G401.6 (cell line): Measurements from ENCODE around the gene SALL4.
"Not testable (repeated sequence)": the region's sequence is repeated elsewhere in the genome, so short reads cannot be mapped to it uniquely, and the experiment has no call there.

ENCODE experiments used
- FAIRE-seq: peaks from 2 replicates; lab custom pipeline; 2012; peaks lifted over from hg19 to GRCh38; lab: Jason Lieb, UNC

The SALL4 gene

DNA sequence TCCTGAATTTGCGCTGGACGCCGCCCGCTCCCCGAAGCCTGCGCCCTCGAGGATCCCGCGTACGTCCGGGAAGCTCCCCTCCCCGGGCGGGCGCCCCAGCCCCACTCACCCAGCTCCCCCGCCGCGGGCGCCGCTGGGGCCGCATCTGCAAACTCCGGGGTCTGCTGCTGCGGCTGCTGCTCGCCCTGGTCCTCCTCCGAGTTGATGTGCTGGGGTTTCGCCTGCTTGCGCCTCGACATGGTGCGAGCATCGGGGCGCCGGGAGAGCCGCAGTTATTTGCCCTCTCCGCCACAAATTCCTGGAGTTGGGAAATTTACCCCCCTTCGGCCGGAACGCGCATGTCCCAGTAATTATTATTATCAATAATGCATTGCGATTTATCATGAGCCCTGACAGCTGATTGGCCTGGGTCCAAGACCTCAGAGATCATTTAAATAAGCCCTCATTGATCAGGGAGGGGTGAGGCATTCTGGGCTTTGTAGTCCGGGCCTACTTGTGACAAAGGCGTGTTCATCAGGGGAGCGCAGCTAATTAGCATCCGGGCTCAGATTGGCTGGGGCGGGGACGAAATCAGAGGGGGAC is at the start of gene SALL4:
Gene SALL4 (minus strand): TSS at position 352 of the 582 bp plus-strand sequence. CDS start 113 bp downstream, at position 239.
- peak; percentile 100 for FAIRE-seq

DNA sequence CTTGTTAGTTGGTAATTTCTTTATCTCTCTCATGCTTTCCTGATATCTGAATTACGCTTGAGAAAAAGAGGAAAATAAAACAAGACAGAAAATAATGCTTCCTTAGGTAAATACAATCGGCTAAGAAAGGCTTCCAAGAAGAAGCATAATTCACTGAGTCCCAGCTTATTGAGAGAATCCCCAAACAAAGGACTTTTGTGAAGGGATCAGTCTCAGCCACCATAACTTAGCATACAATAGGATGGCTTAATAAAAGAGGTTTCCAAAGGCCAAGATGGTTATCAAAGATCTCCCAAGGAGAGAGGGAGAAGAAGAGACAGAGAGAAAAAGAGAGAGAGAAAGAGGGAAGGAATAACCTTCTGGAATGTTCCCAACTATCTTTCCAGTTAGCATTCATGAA is 46.0 kb upstream of the SALL4 start:
- FAIRE-seq = no peak

DNA sequence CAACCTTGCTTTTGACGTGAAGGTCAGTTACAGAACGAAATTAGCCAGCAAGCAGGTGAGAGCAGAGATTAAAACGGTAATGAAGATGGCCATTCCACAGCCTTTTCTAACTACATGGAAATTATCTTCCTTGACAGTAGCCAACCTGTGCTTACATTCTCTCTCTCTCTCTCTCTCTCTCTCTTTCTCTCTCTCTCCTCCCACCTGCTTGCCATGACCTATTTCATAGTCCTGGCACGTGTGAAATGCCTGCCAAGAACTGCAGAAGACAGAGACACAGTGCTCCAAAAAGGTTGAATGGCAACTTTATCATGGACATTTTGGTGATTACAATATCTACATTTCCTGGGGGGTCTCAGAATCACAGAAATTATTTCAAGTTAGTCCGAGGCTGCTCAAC is 38.5 kb upstream of the SALL4 start:
- no peak for FAIRE-seq

DNA sequence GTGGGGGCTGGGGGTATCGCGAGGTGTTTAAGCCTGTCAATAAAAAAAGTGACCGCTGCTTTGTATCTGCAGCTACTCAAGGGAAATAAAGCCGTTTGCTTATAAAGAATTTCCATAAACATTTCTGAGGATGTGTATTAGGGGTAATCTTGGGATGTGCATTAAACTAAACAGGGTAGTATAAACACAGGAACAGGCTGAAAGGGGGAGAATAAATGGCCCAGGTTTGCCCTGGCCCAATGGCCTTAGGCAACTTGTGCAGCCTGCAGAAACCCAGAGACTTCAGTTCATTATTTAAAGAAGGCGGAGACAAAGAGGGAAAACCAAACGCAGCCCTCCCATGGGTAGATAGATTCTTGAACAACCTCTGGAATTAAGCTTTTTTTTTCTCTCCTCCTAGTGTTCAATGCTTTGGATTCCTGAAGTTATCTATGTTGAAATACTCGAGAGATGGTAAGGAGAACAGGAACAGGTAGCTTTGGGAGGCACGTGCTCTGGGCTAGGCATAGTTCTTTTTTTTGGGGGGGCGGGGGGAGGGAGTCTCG is 35.6 kb upstream of the SALL4 start:
- no peak for FAIRE-seq

DNA sequence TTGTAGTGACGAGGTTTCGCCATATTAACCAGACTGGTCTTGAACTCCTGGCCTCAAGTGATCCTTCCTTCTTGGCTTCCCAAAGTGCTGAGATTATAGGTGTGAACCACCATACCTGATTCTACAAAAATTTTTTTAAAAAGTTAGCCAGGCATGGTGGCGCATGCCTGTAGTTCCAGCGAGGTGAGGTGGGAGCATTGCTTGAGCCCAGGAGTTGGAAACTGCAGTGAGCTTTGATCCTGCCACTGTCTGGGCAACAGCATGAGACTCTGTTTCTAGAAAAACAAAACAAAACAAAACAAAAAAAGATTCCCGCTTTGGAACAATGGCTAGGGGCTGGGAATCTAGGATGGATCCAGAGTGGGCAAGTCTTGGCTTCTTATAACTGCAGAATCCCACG is 35.1 kb upstream of the SALL4 start:
- FAIRE-seq = no peak

DNA sequence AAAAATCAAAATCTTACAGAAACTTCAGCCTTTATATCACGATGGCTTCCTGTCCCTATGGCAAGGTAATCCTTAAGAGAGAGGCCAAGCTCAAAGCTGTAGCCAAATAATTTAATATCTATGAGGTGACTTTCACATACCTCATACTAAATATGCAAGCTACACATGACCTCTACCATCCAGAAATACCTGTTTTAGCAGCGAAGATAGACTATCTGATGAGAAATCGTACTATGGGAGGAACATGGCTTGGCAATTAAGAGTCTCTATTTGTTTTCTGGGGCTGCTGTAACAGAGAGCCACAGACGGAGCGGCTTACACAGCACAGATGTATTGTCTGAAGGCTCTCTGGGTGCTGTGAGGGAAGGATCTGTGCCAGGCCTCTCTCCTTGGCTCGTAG is 31.0 kb upstream of the SALL4 start:
- no peak for FAIRE-seq

DNA sequence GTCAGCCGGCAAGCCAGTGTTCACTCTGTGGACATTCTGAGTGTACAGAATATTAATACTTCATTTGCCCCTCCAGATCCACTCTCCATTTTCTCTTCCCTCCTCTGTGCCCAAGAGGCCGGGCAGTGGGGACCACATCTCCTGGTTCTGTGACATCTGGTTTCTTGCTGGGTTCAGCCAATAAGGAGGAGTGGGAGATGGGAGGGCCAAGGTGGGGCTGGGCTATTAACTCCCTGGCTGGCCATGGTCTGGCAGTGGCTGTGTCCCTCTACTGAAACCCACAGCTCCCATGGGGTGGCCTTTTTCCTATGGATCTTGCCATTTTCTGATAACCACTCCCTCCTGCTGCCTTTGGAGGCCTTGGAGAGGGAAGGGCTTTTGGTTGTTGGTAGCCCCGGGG is 30.0 kb upstream of the SALL4 start:
- FAIRE-seq = no peak

DNA sequence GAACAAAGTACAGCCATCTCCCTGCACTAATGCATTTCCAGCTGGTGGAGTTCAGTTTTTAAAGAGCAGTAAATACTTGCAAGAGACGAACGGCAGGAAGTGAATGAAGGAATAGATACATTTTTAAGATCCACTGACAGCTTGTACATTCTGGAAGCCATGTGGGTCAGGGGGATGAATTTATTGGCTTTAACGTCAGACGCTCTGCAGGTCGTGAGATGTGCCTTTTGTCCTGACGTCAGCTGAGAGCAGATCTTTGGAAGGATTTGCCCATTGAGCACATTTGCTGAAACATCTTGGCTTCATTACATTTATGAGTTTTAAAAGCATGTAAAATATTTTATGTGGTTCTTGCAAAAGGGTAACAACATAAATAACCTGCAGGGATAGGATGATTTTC is 29.5 kb upstream of the SALL4 start:
- no peak for FAIRE-seq

DNA sequence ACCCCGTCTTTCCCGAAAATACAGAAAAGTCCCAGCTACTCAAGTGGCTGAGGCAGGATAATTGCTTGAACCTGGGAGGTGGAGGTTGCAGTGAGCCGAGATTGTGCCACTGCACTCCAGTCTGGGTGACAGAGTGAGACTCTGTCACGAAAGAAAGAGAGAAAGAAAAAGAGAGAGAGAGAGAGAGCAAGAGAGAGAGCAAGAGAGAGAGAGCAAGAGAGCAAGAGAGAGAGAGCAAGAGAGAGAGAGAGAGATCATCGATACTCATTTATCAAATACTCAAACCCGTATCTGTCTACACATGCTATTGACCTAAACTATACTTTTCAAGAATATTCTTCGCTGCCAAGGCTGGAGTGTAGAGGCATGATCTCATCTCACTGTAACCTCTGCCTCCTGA is 28.2 kb upstream of the SALL4 start:
- FAIRE-seq = no peak

DNA sequence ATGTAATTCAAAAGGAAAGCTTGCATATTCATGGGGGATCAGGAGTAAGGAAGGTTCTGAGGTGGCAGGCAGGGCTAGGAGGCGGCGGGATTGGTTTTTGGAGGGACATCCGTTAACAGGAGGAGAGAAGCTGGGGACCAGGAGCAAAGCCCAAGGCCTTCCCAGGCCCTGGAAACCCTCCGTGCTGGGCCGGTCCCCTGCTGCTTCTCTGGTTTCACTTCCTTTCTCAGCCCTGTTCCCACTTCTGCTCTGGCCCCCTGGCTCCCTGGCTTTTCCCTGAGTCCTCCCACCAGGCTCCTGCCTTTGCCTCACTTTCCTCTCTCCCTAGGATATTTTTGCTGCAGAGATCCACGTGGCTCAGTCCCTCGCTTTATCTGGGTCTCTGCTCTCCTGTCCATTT is 26.4 kb upstream of the SALL4 start:
- no peak for FAIRE-seq

DNA sequence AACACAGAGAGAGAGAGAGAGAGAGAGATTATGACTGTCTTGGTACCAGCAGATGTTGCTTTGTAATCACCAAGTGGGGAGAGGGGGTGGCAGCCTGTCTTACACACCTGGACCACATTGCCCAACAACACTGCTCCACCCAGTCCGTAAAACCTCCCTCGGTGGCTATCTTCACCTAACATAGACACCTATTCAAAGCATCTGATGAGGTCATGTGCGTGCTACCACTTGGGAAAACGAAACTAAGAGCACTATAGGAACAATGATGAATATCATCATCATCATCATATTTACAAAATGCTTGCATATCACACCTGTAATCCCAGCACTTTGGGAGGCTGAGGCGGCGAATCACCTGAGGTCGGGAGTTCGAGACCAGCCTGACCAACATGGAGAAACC is 24.1 kb upstream of the SALL4 start:
- no peak for FAIRE-seq

DNA sequence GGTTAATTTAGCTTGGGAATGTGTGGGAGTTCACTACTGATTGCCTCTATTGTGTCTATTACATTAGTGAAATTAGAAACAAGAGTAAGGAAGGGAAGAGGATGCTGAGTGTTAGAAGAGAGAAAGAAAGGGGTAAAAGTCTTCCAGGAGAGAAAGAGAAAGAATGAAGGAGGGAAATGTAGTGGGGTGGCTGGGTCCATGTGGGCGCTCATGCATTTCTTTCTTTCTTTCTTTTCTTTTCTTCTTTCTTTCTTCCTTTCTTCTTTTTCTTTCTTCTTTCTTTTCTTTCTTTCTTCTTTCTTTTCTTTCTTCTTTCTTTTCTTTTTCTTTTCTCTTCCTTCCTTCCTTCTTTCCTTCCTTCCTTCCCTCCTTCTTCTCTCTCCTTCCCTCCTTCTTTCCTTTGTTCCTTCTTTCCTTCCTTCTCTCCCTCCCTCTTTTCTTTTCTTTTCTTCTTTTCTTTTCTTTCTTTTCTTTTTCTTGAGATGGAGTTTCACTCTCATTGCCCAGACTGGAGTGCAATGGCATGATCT is 16.2 kb upstream of the SALL4 start:
- no peak for FAIRE-seq

DNA sequence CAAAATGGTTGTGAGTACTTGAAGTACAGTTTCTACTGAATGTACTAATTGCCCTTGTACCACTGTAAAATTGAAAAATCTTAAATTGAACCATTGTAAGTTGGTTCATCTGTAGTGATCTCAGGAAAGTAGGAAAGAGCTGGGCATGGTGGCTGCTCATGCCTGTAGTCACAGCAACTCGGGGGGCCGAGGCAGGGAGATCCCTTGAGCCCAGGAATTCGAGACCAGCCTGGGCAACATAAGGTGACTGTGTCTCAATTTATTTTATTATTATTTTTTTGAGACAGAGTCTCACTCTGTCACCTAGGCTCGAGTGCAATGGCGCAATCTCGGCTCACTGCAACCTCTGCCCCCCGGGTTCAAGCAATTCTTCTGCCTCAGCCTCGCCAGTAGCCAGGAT is 14.5 kb upstream of the SALL4 start:
- not testable (repeated sequence) for FAIRE-seq

DNA sequence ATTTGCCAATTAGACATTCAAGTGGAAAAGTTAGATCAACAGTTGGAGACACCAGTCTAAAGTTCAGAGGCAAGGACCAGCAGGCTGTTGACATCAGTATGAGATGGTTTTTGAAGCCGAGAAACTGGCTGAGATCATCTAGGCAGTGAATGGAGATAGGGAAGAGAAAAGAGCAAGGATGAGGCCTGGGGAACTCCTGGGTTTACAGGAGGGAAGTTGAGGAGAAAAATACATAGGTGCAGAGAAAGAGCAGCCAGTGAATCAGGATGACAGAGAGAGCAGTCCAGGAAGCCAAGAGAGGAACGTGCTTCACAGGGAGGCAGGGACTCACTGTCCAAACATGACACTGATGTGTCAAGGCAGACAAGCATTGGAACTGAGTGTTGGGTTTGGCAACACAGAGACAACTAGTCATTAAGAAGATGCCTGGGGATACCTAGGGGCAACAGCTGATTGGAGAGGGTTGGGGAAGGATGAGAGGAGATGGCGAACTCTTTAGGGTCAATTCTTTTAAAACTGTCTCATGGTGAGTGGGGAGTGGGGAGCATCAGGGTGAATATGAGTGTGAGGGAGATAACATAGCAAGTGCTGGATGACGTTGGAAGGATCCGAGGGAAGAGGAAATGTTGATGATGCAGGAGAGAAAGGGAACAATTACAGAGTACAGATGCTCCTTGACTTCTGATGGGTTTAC is 13.2 kb upstream of the SALL4 start:
- no peak for FAIRE-seq

DNA sequence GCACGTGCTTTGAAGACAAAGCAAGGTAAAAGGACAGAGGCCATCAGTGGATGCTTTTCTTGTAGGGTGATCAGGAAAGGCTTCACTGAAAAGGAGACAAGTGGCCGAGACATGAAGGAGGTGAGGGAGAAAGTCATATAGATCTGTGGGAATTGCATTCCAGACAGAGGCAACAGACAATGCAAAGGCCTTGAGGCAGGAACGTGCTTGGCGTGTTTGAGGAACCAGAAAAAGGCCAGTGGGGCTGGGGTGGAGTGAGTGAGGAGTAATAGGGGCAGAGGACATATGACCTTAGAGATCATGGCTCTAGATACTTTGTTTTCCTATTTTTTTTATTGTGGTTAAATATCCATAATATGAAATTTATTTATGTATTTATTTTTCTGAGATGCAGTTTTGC is 10.5 kb upstream of the SALL4 start:
- no peak for FAIRE-seq

DNA sequence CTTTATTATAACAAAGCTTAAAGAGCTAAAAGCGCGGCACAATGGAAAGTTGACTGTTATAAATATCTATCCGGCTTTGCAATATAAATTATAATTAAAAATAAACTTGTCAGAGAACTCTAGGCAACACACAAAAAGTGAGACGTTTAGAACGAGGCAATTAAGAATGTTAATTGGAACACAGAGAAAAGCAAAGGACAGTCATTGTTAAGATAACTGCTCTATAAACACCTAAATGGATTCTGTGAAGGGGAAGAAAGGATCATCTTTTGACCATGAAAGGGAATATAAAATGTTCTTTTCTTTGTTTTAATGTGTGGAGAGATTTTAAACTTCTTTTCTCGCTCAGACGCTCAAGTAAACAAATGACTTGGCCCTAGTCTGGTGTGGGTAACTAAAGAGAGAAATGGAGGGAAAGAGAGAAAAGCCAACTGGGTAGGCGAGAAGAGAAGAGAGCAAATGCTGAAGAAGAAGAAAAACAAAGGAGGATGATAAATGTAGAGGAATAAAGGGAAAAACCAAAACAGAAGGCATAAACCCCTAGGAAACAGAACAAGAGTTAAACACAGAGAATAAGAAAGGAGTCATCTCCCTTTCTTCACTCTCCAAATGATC is 9.3 kb upstream of the SALL4 start:
- no peak for FAIRE-seq

DNA sequence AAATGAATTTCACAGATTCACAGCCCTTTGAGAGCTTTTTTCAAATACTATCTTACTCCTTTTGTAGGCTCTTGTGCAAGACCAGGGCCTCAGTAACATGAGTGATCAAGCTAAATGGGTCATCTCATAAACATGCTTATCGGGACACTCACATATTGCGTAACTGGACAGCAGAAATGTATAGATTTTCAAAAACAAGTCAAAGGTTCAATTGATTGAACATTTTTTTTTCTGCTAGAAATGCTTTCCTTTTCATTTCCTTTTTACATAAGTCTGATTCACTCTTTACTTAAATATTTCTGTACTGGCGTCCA is 8.7 kb upstream of the SALL4 start:
- FAIRE-seq = no peak

DNA sequence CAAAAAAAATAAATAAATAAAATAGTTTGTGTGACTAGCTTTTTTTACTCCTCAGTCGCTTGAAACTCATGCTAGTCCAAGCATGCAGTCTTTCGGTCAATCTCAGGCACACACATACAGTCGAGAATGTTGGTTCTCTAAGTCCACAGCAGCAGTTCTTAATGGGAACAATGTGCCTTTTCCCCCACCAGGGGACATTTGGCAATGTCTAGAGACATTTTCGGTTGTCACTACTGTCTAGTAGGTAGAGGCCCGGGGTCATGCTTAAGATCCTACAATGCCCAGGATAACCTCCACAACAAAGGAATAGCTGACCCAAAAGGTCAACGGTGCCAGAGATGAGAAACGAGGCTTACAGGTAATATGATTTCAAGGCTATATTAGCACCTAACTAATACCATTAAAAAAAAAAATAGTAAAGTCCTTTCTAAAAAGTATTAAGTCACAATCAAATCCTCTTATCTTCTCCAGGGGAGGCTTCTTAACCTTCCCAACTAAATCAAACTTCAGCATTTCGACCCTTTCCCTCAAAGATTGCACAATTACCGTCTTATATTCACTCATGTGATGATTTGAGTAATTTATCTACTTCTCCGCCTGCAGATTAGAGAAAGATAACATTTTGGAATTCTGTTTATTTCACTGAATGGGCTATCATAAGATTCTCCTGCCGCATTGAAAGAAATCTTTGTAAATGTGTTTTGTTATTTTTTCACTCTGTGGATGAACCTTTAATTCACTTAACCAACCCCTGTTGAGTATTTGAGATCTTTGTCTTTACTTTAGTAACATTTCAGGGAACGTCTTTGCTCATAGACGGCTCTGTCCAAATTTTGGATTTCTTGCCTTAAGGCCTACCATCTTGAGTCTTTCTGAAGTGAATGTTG is 8.1 kb upstream of the SALL4 start:
- no peak for FAIRE-seq

DNA sequence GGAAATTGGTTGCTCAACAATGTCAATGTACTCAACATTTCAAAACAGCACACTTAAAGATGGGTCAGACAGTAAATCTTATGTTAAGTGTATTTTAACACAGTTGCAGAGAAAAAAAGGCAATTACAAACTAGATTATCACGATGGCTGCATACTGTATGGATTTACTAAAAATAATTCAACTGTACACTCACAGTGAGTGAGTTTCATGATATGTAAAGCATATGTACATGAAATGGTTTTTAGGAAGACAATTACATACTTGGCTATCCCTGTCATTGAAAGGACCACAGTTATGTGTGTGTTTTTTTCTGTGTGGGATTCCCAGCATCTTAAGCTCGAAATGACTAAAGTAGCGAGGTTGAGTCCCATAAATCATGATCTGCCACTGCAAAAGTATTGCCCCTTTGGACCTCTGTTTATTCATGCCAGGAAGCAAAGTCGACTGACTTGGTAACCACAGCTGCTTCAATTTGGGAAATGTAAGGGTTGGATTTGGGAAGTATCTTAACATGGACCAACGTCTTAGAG is 5.5 kb upstream of the SALL4 start:
- no peak for FAIRE-seq

DNA sequence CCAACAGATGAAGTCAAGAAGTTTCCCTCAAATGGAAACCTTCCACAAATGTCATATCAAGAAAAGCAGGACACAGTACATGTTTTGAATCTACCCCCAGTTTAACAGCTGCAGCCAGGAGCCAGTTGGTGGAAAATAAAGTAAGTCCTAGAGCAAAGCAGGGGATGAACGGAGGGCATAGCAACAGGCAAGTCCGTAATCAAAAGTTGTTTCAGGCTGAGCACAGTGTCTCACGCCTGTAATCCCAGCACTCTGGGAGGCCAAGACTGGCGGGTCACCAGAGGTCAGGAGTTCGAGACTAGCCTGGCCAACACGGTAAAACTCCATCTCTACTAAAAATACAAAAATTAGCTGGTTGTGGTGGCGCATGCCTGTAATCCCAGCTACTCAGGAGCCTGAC is 2.4 kb upstream of the SALL4 start:
- peak; percentile 89 for FAIRE-seq

DNA sequence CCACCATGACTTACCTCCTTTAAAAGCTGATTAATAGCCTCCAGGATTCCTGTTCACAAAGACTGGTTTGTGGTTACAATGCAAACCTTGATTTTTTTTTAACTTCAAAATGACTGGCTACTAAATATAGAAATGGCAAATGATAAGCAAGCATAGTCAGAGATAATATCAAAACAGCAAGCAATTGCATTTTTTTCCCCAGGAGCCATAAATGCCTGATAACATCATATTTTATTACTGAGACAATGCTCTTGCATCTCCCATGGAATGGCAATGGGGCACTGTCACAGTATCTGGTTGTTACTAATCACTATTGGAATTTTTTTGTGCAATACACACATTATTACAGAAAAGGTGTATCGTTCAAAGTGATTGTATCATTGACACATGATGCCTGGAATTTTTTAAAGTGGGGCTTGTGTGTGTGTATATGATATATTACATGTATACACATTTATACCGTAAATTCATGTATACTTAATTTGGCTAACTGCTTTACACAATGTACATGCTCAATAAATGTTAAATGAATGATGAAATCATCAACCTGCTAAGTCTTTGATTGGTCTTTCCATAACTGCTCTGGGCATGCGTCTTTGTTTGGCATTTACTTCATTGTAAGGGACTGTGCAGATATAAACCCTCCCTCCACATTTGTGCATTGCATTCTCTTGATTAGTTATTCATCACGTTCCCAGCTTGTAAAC is 980 bp upstream of the SALL4 start:
- no peak for FAIRE-seq

DNA sequence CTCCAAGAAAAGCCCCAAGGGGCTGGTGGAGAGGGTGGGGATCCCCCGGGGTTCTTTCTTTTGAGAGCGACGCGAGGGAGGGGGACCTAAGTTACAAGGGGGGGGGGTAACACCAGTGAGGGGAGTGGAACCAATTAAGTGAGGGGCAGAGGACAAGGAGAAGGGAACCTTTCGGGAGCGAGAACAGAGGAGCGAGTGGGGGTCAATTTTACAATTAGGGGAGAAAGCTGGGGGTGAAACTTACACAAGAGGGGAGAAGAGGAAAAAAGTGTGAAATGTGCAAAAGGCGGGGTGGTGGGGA is 548 bp downstream of the SALL4 start:
- FAIRE-seq = no peak
